Lower lobe of right lung (tissue), 2 donors: Measurements from ENCODE around the gene IPO9. TPM values are rescaled to one million over a fixed set of nuclear protein-coding genes. Genes with fewer than 3 reads are reported as not detected.

Source experiments
- ATAC-seq, 2 donors: fragments of 200-7000 bp; cut with Tn5 transposase; one replicate each; pipeline ENCODE4 v1.9.1; 2020 to 2022; ENCODE audit warnings: mild to moderate bottlenecking in 2 of 2, moderate library complexity in 2 of 2
- DNase-seq: peaks from one replicate; pipeline ENCODE4 v3.0.0-alpha.2; 2020
- H3K27ac ChIP-seq: fragments of 200-600 bp; one replicate; pipeline ENCODE4 v1.8.0; 2022
- H3K27me3 ChIP-seq: fragments of 200-600 bp; one replicate; pipeline ENCODE4 v1.8.0; 2022; ENCODE audit warnings: low read depth
- H3K36me3 ChIP-seq: fragments of 200-600 bp; one replicate; pipeline ENCODE4 v1.8.0; 2022; ENCODE audit warnings: mild to moderate bottlenecking
- H3K4me1 ChIP-seq: fragments of 200-600 bp; one replicate; pipeline ENCODE4 v1.8.0; 2022
- H3K4me3 ChIP-seq: fragments of 200-600 bp; one replicate; pipeline ENCODE4 v1.8.0; 2022; ENCODE audit warnings: mild to moderate bottlenecking
- H3K9me3 ChIP-seq: fragments of 200-600 bp; one replicate; pipeline ENCODE4 v1.8.0; 2022
- intact Hi-C: fragments of 100-400 bp; cut with DNase I; formaldehyde crosslinking; loops from one replicate; pipeline ENCODE4 v1.11.0; 2022
- total RNA-seq: library from RNA; stranded (reverse); fragmentation: NEBNext Ultra II Directional; extraction: Animal tissue kit (Norgen Biotek cat#: 25700); gene quantifications from one replicate; pipeline ENCODE4 v1.2.1, GENCODE V29; 2021
- TF ChIP-seq, protein P1 (sequence below): fragments of 200-600 bp; IDR thresholded peaks from one replicate; pipeline ENCODE4 v1.8.0; 2022; ENCODE audit warnings: antibody characterized with exemption, mild to moderate bottlenecking
- donor health status: DM: no; HTN: yes; CAD: no; lungs with severe emphysema.

Gene IPO9
- total RNA-seq, 1 donor from 2014 or later = 34.1 TPM

DNA sequence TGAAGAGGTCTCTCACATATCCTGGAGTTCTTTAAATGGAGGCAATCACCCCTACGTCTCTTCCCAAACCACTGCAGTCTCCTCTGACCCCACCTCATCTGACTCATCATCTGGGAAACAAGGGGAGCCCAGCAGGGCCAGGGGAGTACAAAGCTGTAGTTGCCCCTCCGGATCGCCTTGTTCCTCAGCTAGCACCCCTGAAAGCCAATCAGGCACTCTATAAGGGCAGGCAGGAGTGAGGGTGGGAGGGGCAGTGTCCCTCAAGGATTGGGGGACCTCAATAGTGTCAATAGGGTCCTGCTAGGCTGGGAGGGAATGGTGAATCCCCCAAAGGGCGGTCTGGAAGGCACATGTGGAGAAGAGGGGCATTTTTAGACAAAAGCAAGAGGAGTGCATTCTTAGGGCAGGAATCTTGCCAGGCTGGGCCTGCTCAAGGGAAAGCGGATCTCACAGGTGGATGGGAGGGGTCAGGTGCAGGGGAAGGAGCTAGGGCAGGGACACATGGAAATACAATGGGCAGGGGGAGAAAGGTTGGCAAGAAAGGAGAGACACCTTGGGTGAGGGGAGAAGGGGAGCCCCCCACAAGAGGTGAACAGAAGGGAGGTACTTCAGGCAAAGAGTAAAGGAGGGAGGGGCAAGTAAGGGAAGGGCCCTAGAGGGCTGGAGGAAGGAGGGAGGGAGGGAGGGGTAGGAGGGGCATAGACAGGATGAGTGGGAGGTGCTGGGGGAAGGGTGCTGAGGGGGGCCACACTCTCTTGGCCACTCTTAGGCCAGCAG is 65.6 kb downstream of the IPO9 start:
- no peak for ATAC-seq
- DNase-seq = no peak
- intact Hi-C loops = loop anchor here (10.0 kb wide), 1 partner anchor 80 kb away; no protein-coding TSS in a partner anchor
- TF ChIP-seq, protein P1, sequence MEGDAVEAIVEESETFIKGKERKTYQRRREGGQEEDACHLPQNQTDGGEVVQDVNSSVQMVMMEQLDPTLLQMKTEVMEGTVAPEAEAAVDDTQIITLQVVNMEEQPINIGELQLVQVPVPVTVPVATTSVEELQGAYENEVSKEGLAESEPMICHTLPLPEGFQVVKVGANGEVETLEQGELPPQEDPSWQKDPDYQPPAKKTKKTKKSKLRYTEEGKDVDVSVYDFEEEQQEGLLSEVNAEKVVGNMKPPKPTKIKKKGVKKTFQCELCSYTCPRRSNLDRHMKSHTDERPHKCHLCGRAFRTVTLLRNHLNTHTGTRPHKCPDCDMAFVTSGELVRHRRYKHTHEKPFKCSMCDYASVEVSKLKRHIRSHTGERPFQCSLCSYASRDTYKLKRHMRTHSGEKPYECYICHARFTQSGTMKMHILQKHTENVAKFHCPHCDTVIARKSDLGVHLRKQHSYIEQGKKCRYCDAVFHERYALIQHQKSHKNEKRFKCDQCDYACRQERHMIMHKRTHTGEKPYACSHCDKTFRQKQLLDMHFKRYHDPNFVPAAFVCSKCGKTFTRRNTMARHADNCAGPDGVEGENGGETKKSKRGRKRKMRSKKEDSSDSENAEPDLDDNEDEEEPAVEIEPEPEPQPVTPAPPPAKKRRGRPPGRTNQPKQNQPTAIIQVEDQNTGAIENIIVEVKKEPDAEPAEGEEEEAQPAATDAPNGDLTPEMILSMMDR = no peak
- no peaks in the 10 kb centered on the region for H3K36me3 ChIP-seq
- no peak overlapping the region for H3K4me3 ChIP-seq
- H3K9me3 ChIP-seq = no peaks in the 10 kb centered on the region
- no peaks in the 10 kb centered on the region for H3K27me3 ChIP-seq
- no peak overlapping the region for H3K27ac ChIP-seq
- H3K4me1 ChIP-seq = peaks cover 8% of the 10 kb centered on the region

DNA sequence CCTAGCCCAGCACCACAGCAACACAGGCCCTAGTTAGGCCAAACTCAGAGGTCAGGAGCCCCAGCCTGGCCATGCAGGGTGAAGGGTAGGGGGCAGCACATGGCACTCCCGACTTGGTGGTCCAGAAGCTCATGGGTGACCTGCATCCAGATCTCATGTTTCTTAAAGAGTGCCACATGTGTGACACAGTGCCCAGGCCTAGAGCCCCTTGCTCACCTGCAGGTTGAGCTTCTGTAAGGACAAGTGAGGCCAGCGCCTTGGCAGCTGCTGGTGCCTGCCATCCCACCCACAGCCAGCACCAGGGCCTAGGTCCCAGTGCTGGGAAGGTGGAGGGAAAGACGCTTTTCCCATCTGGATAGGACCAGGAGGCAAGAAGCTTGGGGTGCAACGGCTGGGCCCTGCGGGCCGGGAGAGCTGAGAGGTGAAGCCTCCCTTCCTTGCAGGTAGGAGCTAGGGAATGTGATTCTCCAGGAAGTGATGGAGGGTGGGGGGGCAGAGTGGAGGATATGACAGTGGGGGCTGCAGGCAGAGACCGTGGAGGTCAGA is 66.2 kb downstream of the IPO9 start:
- intact Hi-C loops = loop anchor here (10.0 kb wide), 1 partner anchor 80 kb away; no protein-coding TSS in a partner anchor
- no peak for DNase-seq
- Histone ChIP-seq H3K27ac (peak overlapping the region; percentile 3), H3K27me3 (no peaks in the 10 kb centered on the region), H3K9me3 (no peaks in the 10 kb centered on the region), H3K36me3 (no peaks in the 10 kb centered on the region), H3K4me3 (no peak overlapping the region), H3K4me1 (peaks cover 5% of the 10 kb centered on the region)
- TF ChIP-seq, protein P1 = no peak
- no peak for ATAC-seq

DNA sequence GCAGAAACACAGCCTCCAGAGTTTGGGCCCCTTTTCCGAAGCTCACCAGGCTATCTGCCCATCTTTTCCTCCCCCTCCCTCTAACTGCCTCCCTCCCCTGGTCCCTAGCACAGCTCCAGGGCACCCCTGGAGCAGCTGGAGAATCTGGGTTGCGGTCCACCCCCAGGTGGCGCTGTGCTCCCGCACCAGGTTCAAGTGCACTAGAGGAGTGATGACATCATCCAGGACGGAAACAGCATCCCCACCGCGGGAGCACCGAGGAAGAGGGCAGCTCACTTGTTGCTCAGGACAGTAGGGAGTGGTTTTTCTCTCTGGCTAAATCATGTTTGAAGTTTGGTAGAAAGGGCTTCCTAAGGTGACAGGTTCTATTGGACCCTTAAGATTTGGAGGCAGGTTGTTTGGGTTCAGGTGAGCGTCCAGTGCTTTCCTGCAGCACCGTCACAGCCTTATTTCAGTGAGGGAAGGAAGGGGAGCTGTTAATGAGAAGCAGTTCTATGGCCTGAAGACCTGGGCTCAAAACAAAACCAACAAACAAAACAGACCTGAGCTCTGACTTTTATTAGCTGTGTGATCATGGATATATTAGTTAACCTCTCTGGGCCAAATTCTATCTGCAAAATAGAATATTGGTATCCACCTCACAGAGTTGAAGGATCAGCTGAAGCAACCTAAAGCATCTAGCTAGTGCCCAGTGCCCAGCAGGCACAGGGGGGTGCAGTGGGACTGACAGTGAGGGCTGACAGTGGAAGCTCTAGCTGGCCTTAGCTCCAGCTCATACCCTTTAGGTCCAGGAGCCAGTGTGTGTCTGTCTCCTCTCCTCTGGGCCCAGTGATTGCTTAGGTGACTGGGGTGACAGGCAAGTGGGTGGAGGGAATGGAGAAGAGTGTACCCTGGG is 67.2 kb downstream of the IPO9 start:
- TF ChIP-seq, protein P1 = peak; percentile 93

DNA sequence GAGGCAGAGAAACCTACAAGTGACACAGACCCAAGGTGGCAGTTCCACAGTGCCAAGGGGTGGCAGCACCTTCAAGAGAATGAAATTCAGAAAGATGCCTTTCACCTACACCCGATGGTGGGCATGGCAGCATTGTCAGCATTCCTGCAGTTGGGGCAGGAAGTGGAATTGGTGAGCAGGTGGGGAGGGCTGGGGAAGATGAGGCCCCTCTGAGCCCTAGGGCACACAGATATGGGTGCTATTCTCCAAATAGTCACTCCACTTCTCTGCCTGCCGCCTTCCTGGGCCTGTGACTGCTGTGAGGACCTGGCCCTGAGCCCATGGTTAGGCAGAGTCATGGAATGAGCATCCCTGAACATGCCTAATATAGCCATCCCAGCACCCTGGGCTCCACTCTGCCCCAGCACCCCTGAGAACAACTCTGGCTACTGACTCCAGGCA is 68.0 kb downstream of the IPO9 start:
- no peak overlapping the region for H3K27ac ChIP-seq
- peaks cover 5% of the 10 kb centered on the region for H3K4me1 ChIP-seq
- no peaks in the 10 kb centered on the region for H3K27me3 ChIP-seq
- intact Hi-C loops = loop anchor here (10.0 kb wide), 1 partner anchor 78 kb away; no protein-coding TSS in a partner anchor
- H3K36me3 ChIP-seq = no peaks in the 10 kb centered on the region
- ATAC-seq = no peak
- no peaks in the 10 kb centered on the region for H3K9me3 ChIP-seq
- DNase-seq = no peak
- TF ChIP-seq, protein P1 = no peak
- H3K4me3 ChIP-seq = no peak overlapping the region

More for the DNA sequence above, 67.2 kb downstream of the IPO9 start:
- Histone ChIP-seq H3K27me3 (no peaks in the 10 kb centered on the region), H3K9me3 (no peaks in the 10 kb centered on the region), H3K36me3 (no peaks in the 10 kb centered on the region), H3K4me3 (no peak overlapping the region), H3K27ac (no peak overlapping the region), H3K4me1 (peaks cover 5% of the 10 kb centered on the region)
- intact Hi-C loops = loop anchor here (10.0 kb wide), 1 partner anchor 79 kb away; no protein-coding TSS in a partner anchor
- ATAC-seq (peak; percentile 90 to 92), DNase-seq (peak; percentile 88)

DNA sequence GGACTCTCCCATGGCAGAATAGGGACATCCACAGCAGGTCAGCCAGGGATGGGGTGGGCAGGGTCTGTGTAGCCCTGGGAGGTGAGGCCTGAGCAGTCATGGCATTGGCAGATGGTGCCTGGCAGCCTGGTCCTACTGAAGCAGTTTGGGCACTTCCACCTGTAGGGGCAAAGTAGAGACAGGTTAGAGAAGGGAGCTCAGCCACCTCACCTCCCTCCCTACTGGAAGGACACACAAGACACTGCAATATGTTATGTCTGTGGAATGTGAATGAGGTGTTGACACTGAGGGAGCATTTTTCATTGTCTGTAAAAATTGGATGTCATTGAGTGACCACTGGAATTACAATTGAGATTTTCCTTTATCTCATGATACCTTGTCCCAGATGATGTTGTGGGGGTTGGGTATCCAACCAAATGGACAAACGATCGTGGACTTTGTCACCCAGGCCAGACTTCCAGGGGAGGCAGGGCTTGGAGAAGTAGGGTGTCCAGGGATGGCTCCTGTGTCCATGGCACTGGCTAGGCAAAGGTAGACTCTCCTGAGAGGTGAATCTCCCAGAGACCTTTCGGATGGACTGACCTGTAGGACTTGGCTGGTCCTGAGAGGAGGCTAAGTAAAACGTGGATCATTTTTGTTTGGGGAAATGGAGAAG is 69.4 kb downstream of the IPO9 start:
- intact Hi-C loops = loop anchor here (10.0 kb wide), 1 partner anchor 76 kb away; no protein-coding TSS in a partner anchor
- ATAC-seq (no peak), DNase-seq (no peak)
- Histone ChIP-seq H3K27ac (no peak overlapping the region), H3K36me3 (no peaks in the 10 kb centered on the region), H3K9me3 (no peaks in the 10 kb centered on the region), H3K4me3 (no peak overlapping the region), H3K4me1 (peaks cover 5% of the 10 kb centered on the region), H3K27me3 (no peaks in the 10 kb centered on the region)
- TF ChIP-seq, protein P1 = no peak
